Naive thymus-derived CD4-positive, alpha-beta T cell (primary cell): ENCODE data around the gene EID3. TPM values are rescaled to one million over a fixed set of nuclear protein-coding genes. Genes with fewer than 3 reads are reported as not detected.

Experiments
- ATAC-seq: fragments of 150-1000 bp; cut with Tn5 transposase; 2 replicates; pipeline ENCODE4 v1.10.0; 2021; ENCODE audit warnings: mild to moderate bottlenecking, moderate library complexity
- CTCF ChIA-PET: fragments of 350-600 bp; sonication (Branson Sonifier 250); formaldehyde crosslinking; loops from one replicate; lab custom pipeline; 2021; ENCODE audit warnings: antibody characterized with exemption; lab: Charles Lee
- POLR2A ChIA-PET: fragments of 350-600 bp; sonication (Branson Sonifier 250); formaldehyde crosslinking; loops from one replicate; lab custom pipeline; 2021; ENCODE audit warnings: antibody characterized with exemption, inconsistent platforms; lab: Charles Lee
- DNase-seq, 9 donors: peaks; one replicate each; pipeline versions ENCODE4 v3.0.0 to v3.0.0-alpha.2; 2020 to 2022; ENCODE audit warnings: mixed read lengths in 1 of 9
- H3K27ac ChIP-seq: one replicate; pipeline ENCODE4 v1.7.0; 2013; ENCODE audit warnings: mild to moderate bottlenecking, low read depth, low read length, moderate library complexity
- H3K27me3 ChIP-seq, 2 donors: one replicate each; pipeline ENCODE4 v1.7.0; 2013; ENCODE audit warnings: low read length in 2 of 2, mild to moderate bottlenecking in 2 of 2, moderate library complexity in 2 of 2; ENCODE audit not compliant: control insufficient read depth in 2 of 2, insufficient read depth in 2 of 2
- H3K36me3 ChIP-seq, 3 experiments: 1 replicate in 2 of 3; 2 replicates in 1 of 3; pipeline ENCODE4 v1.7.0; 2013; ENCODE audit warnings: low read length in 3 of 3, mild to moderate bottlenecking in 3 of 3, moderate library complexity in 1 of 3; ENCODE audit not compliant: insufficient read depth in 3 of 3, control insufficient read depth in 2 of 3
- H3K4me1 ChIP-seq, 2 donors: one replicate each; pipeline ENCODE4 v1.7.0; 2013; ENCODE audit warnings: low read length in 2 of 2, mild to moderate bottlenecking in 2 of 2, moderate library complexity in 1 of 2; ENCODE audit not compliant: control insufficient read depth in 2 of 2, insufficient read depth in 2 of 2
- H3K4me3 ChIP-seq: 2 replicates; pipeline ENCODE4 v1.7.0; 2013; ENCODE audit warnings: mild to moderate bottlenecking, low read length
- H3K9me3 ChIP-seq, 3 experiments: 1 replicate in 2 of 3; 2 replicates in 1 of 3; pipeline ENCODE4 v1.7.0; 2013; ENCODE audit warnings: low read length in 3 of 3; ENCODE audit not compliant: control insufficient read depth in 2 of 3
- H3K27ac Mint-ChIP-seq, 9 donors: one replicate each; pipeline ENCODE4 v1.8.0; 2020 to 2022; ENCODE audit warnings: mixed read lengths in 9 of 9, mild to moderate bottlenecking in 8 of 9, moderate library complexity in 5 of 9, inconsistent platforms in 2 of 9
- H3K27me3 Mint-ChIP-seq, 5 donors: one replicate each; pipeline ENCODE4 v1.8.0; 2021 to 2022; ENCODE audit warnings: mixed read lengths in 5 of 5, mild to moderate bottlenecking in 1 of 5
- H3K36me3 Mint-ChIP-seq, 5 donors: one replicate each; pipeline ENCODE4 v1.8.0; 2020 to 2022; ENCODE audit warnings: mixed read lengths in 5 of 5, mild to moderate bottlenecking in 3 of 5, inconsistent platforms in 1 of 5
- H3K4me1 Mint-ChIP-seq, 7 donors: one replicate each; pipeline ENCODE4 v1.8.0; 2020 to 2022; ENCODE audit warnings: mixed read lengths in 7 of 7, mild to moderate bottlenecking in 3 of 7, inconsistent platforms in 1 of 7
- H3K4me3 Mint-ChIP-seq, 10 donors: one replicate each; pipeline ENCODE4 v1.8.0; 2020 to 2022; ENCODE audit warnings: mild to moderate bottlenecking in 10 of 10, mixed read lengths in 10 of 10, moderate library complexity in 6 of 10, inconsistent platforms in 2 of 10
- H3K9me3 Mint-ChIP-seq, 11 donors: one replicate each; pipeline ENCODE4 v1.8.0; 2020 to 2022; ENCODE audit warnings: mixed read lengths in 11 of 11, mild to moderate bottlenecking in 4 of 11, inconsistent platforms in 1 of 11, moderate library complexity in 1 of 11
- intact Hi-C, 2 donors: fragments of 100-400 bp; cut with micrococcal nuclease; formaldehyde crosslinking; loops; one replicate each; pipeline ENCODE4 v1.15.1; 2023
- polyA plus RNA-seq, 2 donors: library from polyadenylated mRNA; unstranded; fragments of 300-500 nt; fragmentation: Illumina TruSeq; gene quantifications; one replicate each; pipeline ENCODE4 v1.2.3, GENCODE V29; 2021
- total RNA-seq, 6 experiments: library from RNA in 5 of 6; stranded (reverse) in 5 of 6; gene quantifications; 1 replicate in 5 of 6; 2 replicates in 1 of 6; pipeline ENCODE4 v1.2.3 and lab custom pipeline; 2021 to 2026

The EID3 gene
- total and polyA plus RNA-seq, 7 experiments from 2014 or later, result 8.2 to 16.3 (median 11.4) TPM

DNA sequence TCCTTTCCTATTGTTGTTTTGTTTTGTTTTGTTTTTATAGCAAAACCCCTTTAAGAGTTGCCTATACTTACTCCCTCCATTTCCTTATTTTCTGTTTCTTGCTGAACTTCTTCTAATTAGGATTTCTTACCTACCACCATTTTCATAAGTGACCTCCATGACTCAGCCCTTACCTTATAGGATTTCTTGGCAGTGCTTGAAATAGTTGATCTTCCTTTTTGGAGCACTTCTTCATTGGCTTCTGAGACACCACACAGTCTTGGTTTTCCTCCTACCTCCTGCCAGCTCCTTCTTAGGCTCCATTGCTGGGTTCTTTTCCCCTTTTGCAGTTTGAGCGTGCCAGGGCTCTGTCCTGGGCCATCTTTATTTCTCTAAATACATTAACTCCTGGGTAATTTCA, 23.4 kb upstream of the EID3 start:
- Histone ChIP-seq H3K4me3 (no peak overlapping the region), H3K27me3 (no peaks in the 10 kb centered on the region), H3K9me3 (no peaks in the 10 kb centered on the region), H3K36me3 (no peaks in the 10 kb centered on the region), H3K27ac (no peak overlapping the region), H3K4me1 (no peaks in the 10 kb centered on the region)
- peaks cover 0 to 8% (median 4%) of the 10 kb centered on the region in 5 donors for H3K27me3 Mint-ChIP-seq
- CTCF ChIA-PET, result no interaction called here
- no peaks in the 10 kb centered on the region for H3K9me3 Mint-ChIP-seq
- H3K4me3 Mint-ChIP-seq, result no peak overlapping the region
- DNase-seq, result no peak
- POLR2A ChIA-PET, result interaction anchor here (0.6 kb wide), 1 partner anchor 12 kb away, joined by 3 read pairs; no protein-coding TSS in a partner anchor
- no peaks in the 10 kb centered on the region for H3K36me3 Mint-ChIP-seq
- H3K27ac Mint-ChIP-seq, result no peak overlapping the region
- intact Hi-C loops, result no loop called here
- peaks cover 0 to 12% (median 7%) of the 10 kb centered on the region in 7 donors for H3K4me1 Mint-ChIP-seq
- no peak for ATAC-seq

GRCh38 chr12:104280717-104281458, 22.7 kb upstream of the EID3 start:
- H3K4me3 Mint-ChIP-seq, result no peak overlapping the region
- intact Hi-C loops, result no loop called here

DNA sequence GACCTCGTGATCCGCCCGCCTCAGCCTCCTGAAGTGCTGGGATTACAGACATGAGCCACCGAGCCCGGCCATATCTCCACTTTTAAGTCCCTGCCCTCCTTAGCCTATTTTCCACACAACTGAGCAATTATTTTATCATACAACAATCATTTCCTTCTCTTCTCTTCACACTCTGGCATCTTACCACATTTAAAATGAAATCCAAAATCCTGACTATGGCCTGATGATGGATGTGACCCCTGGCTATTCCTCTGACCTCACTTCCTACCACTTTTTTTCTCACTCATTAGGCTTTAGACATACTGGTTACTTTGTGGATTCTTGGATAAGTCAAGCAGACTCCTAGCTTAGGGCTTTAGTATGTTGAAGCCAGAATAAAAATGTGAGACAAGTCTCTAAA, 21.9 kb upstream of the EID3 start:
- no peak overlapping the region for H3K27ac ChIP-seq
- CTCF ChIA-PET, result no interaction called here
- H3K4me3 Mint-ChIP-seq, result no peak overlapping the region
- no peaks in the 10 kb centered on the region for H3K9me3 ChIP-seq
- no peaks in the 10 kb centered on the region for H3K36me3 Mint-ChIP-seq
- no peak overlapping the region for H3K4me3 ChIP-seq
- no peaks in the 10 kb centered on the region for H3K27me3 ChIP-seq
- no peak overlapping the region for H3K27ac Mint-ChIP-seq
- intact Hi-C loops, result no loop called here
- POLR2A ChIA-PET, result no interaction called here
- H3K9me3 Mint-ChIP-seq, result no peaks in the 10 kb centered on the region
- peaks cover 0 to 8% (median 4%) of the 10 kb centered on the region in 5 donors for H3K27me3 Mint-ChIP-seq
- ATAC-seq (no peak), DNase-seq (no peak)
- no peaks in the 10 kb centered on the region for H3K36me3 ChIP-seq
- peaks cover 5 to 6% of the 10 kb centered on the region in 2 donors for H3K4me1 ChIP-seq
- peaks cover 2 to 13% (median 10%) of the 10 kb centered on the region in 7 donors for H3K4me1 Mint-ChIP-seq

More at GRCh38 chr12:104280717-104281458, 22.7 kb upstream of the EID3 start:
- Mint-ChIP-seq H3K27me3 (peaks cover 0 to 8% (median 4%) of the 10 kb centered on the region in 5 donors), H3K36me3 (no peaks in the 10 kb centered on the region), H3K4me1 (peaks cover 3 to 13% (median 8%) of the 10 kb centered on the region in 7 donors), H3K9me3 (no peaks in the 10 kb centered on the region), H3K27ac (no peak overlapping the region)
- Histone ChIP-seq H3K36me3 (no peaks in the 10 kb centered on the region), H3K4me1 (no peaks in the 10 kb centered on the region), H3K27ac (no peak overlapping the region), H3K9me3 (no peaks in the 10 kb centered on the region), H3K27me3 (no peaks in the 10 kb centered on the region), H3K4me3 (no peak overlapping the region)
- DNase-seq (no peak), ATAC-seq (no peak)
- POLR2A ChIA-PET, result no interaction called here
- CTCF ChIA-PET, result no interaction called here

DNA sequence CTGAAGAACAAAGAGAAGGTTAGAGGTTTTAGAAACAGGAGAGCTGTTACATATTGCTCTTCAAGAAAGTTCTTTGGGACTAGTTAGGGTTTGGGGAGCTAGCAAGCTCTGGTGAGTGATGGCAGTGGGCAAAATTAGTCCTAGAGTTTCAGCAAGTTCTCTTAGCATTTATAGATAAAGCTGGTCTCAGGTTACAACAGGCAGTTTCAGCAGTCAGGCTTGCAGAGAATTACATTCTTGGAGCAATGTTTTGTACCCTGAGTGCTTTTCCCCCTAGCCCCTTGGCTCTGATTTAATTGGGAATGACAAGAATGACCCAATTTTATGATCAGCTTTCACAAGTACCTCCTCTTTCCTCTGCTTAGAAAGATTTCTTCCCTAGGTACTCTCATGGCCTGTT, 21.4 kb upstream of the EID3 start:
- peaks cover 3 to 16% (median 14%) of the 10 kb centered on the region in 7 donors for H3K4me1 Mint-ChIP-seq
- DNase-seq, result no peak
- no peak overlapping the region for H3K4me3 Mint-ChIP-seq
- no peaks in the 10 kb centered on the region for H3K27me3 ChIP-seq
- no peaks in the 10 kb centered on the region for H3K9me3 Mint-ChIP-seq
- no peak overlapping the region for H3K27ac Mint-ChIP-seq
- ChIA-PET CTCF (no interaction called here), POLR2A (no interaction called here)
- no peak overlapping the region for H3K27ac ChIP-seq
- H3K4me3 ChIP-seq, result no peak overlapping the region
- ATAC-seq, result no peak
- H3K36me3 ChIP-seq, result peaks cover 0 to 2% (median 0%) of the 10 kb centered on the region in 3 experiments
- no peaks in the 10 kb centered on the region for H3K9me3 ChIP-seq
- intact Hi-C loops, result no loop called here
- peaks cover 6% of the 10 kb centered on the region in 2 donors for H3K4me1 ChIP-seq
- H3K27me3 Mint-ChIP-seq, result peaks cover 0 to 8% (median 4%) of the 10 kb centered on the region in 5 donors
- H3K36me3 Mint-ChIP-seq, result no peaks in the 10 kb centered on the region

DNA sequence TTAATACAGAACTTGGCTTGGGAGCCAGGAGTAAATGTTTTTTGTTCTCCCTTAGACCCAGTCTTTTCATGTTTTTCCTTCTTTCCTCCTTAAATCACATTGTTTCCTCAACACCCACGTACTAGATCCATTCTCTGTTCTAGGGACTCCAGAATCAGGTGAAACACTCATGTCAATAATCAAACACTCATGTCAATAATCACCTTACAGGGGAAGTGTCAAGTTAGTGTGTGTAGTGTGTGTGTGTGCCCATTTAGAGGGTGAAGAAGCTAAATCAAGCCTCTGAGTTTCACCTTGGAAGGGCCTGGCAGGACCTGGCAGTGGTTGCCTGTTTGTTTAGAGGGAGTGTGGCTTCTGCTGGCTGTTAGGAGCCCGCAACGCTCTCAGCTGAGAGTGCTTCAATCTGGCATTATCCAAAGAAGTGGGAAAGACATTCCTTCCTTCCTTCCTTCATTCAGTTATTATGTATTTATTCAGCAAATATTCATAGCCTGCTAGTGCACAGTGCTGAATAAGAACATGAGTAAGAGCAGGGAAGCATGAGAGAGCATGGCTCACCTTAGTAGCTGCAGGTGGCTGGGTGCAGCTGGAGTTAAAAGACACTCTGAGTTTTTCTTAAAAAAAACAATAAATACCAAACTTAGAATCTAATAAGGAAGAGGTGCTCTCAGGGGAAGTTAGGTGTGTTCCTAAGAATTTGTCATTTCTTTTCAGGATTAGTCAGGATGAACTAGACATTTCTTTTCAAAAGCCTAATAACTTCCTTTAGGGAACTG, 17.6 kb upstream of the EID3 start:
- Mint-ChIP-seq H3K4me1 (peaks cover 14 to 40% (median 33%) of the 10 kb centered on the region in 7 donors), H3K36me3 (peaks cover 0 to 5% (median 0%) of the 10 kb centered on the region in 5 donors), H3K27me3 (peaks cover 0 to 7% (median 3%) of the 10 kb centered on the region in 5 donors), H3K9me3 (peaks cover 0 to 1% (median 0%) of the 10 kb centered on the region in 11 donors), H3K4me3 (peak overlapping the region in 6 of 10 donors; percentile 86 to 100 (median 98)), H3K27ac (peak overlapping the region in 6 of 9 donors; percentile 23 to 99 (median 93))
- ATAC-seq (no peak), DNase-seq (no peak)
- Histone ChIP-seq H3K4me1 (peaks cover 18 to 19% of the 10 kb centered on the region in 2 donors), H3K36me3 (peaks cover 0 to 4% (median 0%) of the 10 kb centered on the region in 3 experiments), H3K27ac (peak overlapping the region; percentile 43), H3K9me3 (no peaks in the 10 kb centered on the region), H3K27me3 (no peaks in the 10 kb centered on the region), H3K4me3 (peak overlapping the region; percentile 73)
- intact Hi-C loops, result loop anchor here (1.0 to 5.0 kb wide), 17 partner anchors 17 to 1045 kb away; partner anchors contain the start of genes HCFC2 (in 2 of the 2), NT5DC3 (in 2 of the 2), SLC41A2 (in 2 of the 2) and APPL2 (in 1 of the 2)
- ChIA-PET CTCF (interaction anchor here (0.5 to 0.7 kb wide), 2 partner anchors 177 to 297 kb away, joined by 3 to 4 read pairs; no protein-coding TSS in a partner anchor), POLR2A (interaction anchor here (1.1 to 5.6 kb wide), 4 partner anchors 14 to 147 kb away, joined by 3 to 66 read pairs (median 5); partner anchors contain the start of genes EID3 and NFYB)
